ENCODE results near the gene TRIM31. TPM values are rescaled to one million over a fixed set of nuclear protein-coding genes. Genes with fewer than 3 reads are reported as not detected.

Gene TRIM31
- polyA plus RNA-seq, 2 of the 4 experiments (the other 2 are of a cell fraction), result 2.9 to 3.2 TPM

DNA sequence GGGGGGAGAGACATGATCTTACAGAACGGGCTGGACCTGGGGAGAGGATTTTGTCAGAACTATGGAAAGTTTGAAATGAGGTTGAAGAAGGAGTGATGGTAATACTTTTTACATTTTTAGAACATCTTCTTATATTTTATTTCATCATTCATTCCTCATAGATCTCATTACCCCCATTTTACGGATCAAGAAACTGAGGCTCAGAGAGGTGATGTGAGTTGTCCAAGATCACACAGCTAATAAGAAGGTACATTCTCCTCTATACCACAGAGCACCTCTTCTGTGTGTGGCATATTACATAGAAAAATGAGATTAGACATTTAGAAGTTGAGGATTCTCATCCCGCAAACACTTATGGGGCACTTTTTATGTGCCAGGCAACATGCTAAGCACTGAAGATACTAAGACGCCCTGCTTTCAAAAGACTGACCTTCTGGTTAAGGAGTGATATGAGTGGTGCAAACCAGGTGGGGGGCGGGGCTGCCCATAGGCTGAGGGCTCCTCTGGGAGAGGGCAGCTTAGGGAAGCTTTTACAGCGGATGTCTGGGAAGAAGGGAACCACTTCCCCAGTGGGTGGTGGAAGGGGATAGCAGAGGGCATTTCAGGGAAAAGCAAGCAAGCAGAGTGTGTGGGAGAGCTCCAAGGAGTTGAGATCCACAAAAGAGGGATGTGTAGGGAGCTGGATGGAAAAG is 19.9 kb downstream of the TRIM31 start (continued):
- TF ChIP-seq, protein P1, sequence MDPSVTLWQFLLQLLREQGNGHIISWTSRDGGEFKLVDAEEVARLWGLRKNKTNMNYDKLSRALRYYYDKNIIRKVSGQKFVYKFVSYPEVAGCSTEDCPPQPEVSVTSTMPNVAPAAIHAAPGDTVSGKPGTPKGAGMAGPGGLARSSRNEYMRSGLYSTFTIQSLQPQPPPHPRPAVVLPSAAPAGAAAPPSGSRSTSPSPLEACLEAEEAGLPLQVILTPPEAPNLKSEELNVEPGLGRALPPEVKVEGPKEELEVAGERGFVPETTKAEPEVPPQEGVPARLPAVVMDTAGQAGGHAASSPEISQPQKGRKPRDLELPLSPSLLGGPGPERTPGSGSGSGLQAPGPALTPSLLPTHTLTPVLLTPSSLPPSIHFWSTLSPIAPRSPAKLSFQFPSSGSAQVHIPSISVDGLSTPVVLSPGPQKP (IDR thresholded peaks at IDR 0.05; ENCODE audit: low read depth, low read length), result no peak
- TF ChIP-seq CHD4 (IDR thresholded peaks at IDR 0.05; ENCODE audit: borderline replicate concordance), result no peak
- TF ChIP-seq GATA3 (IDR thresholded peaks at IDR 0.05; ENCODE audit: borderline replicate concordance), result no peak
- TF ChIP-seq TFCP2L1 (CRISPR knock-in tag; IDR thresholded peaks at IDR 0.05), result no peak

- DNase-seq (ENCODE audit: low read depth in 1 of 2, low spot score in 1 of 2) (peak in 1 of 2 experiments; percentile 48), FAIRE-seq (no peak), ATAC-seq (peak; percentile 53 to 74; a peak in 4 of 6 replicates)
- Histone ChIP-seq H3K4me2 (peak overlapping the region; percentile 35), H3K9me3 (no peaks in the 10 kb centered on the region), H3K27ac (peak overlapping the region; percentile 13 to 68; a peak in 3 of 6 replicates), H3K4me3 (no peak overlapping the region), H3K4me1 (peaks cover 27% of the 10 kb centered on the region)
- TF ChIP-seq FOSL2 (IDR thresholded peaks at IDR 0.05), result no peak
- TF ChIP-seq FOSL2 (CRISPR knock-in tag; IDR thresholded peaks at IDR 0.05), result no peak
- TF ChIP-seq, protein P2, sequence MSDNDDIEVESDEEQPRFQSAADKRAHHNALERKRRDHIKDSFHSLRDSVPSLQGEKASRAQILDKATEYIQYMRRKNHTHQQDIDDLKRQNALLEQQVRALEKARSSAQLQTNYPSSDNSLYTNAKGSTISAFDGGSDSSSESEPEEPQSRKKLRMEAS (IDR thresholded peaks at IDR 0.05), result peak; percentile 51; the same call in 1 of the 2 replicates
- TF ChIP-seq E2F6 (IDR thresholded peaks at IDR 0.05; ENCODE audit: borderline replicate concordance, low read depth), result peak; percentile 60; the same call in 1 of the 2 replicates
- ChIA-PET CTCF (interaction anchor here (1.2 to 7.1 kb wide), 3 partner anchors 11 to 77 kb away, joined by 3 to 43 read pairs (median 4); partner anchors contain the start of gene RNF39), POLR2A (no interaction called here)
- 35% methylated on average over 11 of the region's 11 CpGs for WGBS (ENCODE audit: missing lambda C conversion rate)
Measured at GRCh38 chr6:30091577-30092381, 21.1 kb downstream of the TRIM31 start.

DNA sequence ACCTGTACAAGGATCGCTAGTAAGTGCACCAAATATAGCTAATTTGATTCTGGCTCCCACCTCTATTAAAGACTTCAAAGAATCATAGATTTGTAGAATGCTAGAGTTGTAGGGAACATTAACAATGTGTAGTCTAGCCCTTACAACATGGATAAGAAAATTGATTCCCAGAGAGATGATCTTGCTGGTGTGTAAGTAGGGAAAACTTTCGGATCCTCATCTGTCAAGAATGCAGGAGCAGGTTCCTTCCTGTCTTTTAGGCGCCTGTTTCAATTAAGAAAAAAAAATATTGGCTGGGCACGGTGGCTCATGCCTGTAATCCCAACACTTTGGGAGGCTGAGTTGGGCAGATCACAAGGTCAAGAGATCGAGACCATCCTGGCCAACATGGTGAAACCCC is 25.0 kb downstream of the TRIM31 start:
- FAIRE-seq (no peak), ATAC-seq (no peak), DNase-seq (ENCODE audit: low read depth in 1 of 2, low spot score in 1 of 2) (no peak)
- CTCF ChIA-PET, result interaction anchor here (0.9 to 1.3 kb wide), 2 partner anchors 9 to 11 kb away, joined by 3 read pairs; no protein-coding TSS in a partner anchor
- H3K4me1 ChIP-seq, result peaks cover 12% of the 10 kb centered on the region
- POLR2A ChIA-PET, result interaction anchor here (1.2 kb wide), 1 partner anchor 14 kb away, joined by 3 read pairs; no protein-coding TSS in a partner anchor
- WGBS (ENCODE audit: missing lambda C conversion rate), result 49% methylated on average over 5 of the region's 5 CpGs
- H3K4me3 ChIP-seq, result no peak overlapping the region
- TF ChIP-seq ZNF302 (CRISPR knock-in tag; IDR thresholded peaks at IDR 0.05), result no peak
- TF ChIP-seq, protein P3, sequence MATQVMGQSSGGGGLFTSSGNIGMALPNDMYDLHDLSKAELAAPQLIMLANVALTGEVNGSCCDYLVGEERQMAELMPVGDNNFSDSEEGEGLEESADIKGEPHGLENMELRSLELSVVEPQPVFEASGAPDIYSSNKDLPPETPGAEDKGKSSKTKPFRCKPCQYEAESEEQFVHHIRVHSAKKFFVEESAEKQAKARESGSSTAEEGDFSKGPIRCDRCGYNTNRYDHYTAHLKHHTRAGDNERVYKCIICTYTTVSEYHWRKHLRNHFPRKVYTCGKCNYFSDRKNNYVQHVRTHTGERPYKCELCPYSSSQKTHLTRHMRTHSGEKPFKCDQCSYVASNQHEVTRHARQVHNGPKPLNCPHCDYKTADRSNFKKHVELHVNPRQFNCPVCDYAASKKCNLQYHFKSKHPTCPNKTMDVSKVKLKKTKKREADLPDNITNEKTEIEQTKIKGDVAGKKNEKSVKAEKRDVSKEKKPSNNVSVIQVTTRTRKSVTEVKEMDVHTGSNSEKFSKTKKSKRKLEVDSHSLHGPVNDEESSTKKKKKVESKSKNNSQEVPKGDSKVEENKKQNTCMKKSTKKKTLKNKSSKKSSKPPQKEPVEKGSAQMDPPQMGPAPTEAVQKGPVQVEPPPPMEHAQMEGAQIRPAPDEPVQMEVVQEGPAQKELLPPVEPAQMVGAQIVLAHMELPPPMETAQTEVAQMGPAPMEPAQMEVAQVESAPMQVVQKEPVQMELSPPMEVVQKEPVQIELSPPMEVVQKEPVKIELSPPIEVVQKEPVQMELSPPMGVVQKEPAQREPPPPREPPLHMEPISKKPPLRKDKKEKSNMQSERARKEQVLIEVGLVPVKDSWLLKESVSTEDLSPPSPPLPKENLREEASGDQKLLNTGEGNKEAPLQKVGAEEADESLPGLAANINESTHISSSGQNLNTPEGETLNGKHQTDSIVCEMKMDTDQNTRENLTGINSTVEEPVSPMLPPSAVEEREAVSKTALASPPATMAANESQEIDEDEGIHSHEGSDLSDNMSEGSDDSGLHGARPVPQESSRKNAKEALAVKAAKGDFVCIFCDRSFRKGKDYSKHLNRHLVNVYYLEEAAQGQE (IDR thresholded peaks at IDR 0.05), result no peak
- TF ChIP-seq JUNB (IDR thresholded peaks at IDR 0.05), result no peak
- no peak for TF ChIP-seq EHMT2 (IDR thresholded peaks at IDR 0.05; ENCODE audit: low read depth)
- no peak for TF ChIP-seq RCOR1 (IDR thresholded peaks at IDR 0.05; ENCODE audit: low read depth, low read length)
- TF ChIP-seq PHF8 (IDR thresholded peaks at IDR 0.05; ENCODE audit: borderline replicate concordance, low read depth), result no peak
- TF ChIP-seq TP53 (CRISPR knock-in tag; IDR thresholded peaks at IDR 0.05), result no peak
- TF ChIP-seq, protein P2 (IDR thresholded peaks at IDR 0.05), result no peak
- TF ChIP-seq FOSB (CRISPR knock-in tag; IDR thresholded peaks at IDR 0.05), result no peak
- no peak for TF ChIP-seq ZSCAN20 (CRISPR knock-in tag; IDR thresholded peaks at IDR 0.05)
- no peak for TF ChIP-seq KDM1A (IDR thresholded peaks at IDR 0.05; ENCODE audit: low read depth)
- TF ChIP-seq NR3C1 (IDR thresholded peaks at IDR 0.05), result no peak
- no peak for TF ChIP-seq EHF (CRISPR knock-in tag; IDR thresholded peaks at IDR 0.05)
- no peak for TF ChIP-seq ZC3H11A (IDR thresholded peaks at IDR 0.05)
- no peak overlapping the region for H3K27ac ChIP-seq
- no peak overlapping the region for H3K4me2 ChIP-seq
- H3K9me3 ChIP-seq, result no peaks in the 10 kb centered on the region
